Smooth muscle cell (in vitro differentiated cells): ENCODE measurements around the gene BATF3. TPM values are rescaled to one million over a fixed set of nuclear protein-coding genes. Genes with fewer than 3 reads are reported as not detected.
"Not testable (repeated sequence)": the region's sequence is repeated elsewhere in the genome, so short reads cannot be mapped to it uniquely, and the experiment has no call there.

Experiments
- DNase-seq: peaks from one replicate; lab custom pipeline; 2025; ENCODE audit not compliant: unreplicated experiment; lab: John Stamatoyannopoulos, UW
- H2AFZ ChIP-seq: fragments of 200-600 bp; sonication (generic); 2 replicates; pipeline ENCODE4 v1.6.0; 2016; ENCODE audit warnings: antibody characterized with exemption, low read depth, mild to moderate bottlenecking
- H3F3A ChIP-seq: fragments of 200-600 bp; sonication (generic); 2 replicates; pipeline ENCODE4 v1.6.0; 2017; ENCODE audit warnings: antibody characterized with exemption, low read depth
- H3K27ac ChIP-seq: fragments of 200-600 bp; sonication (generic); 2 replicates; pipeline ENCODE4 v1.5.1; 2016; ENCODE audit warnings: low read depth, mild to moderate bottlenecking
- H3K27me3 ChIP-seq: fragments of 200-600 bp; sonication (generic); 2 replicates; pipeline ENCODE4 v1.6.1; 2016; ENCODE audit warnings: low read depth, mild to moderate bottlenecking
- H3K36me3 ChIP-seq: fragments of 200-600 bp; sonication (generic); 2 replicates; pipeline ENCODE4 v1.5.1; 2016; ENCODE audit warnings: low read depth
- H3K4me1 ChIP-seq: fragments of 200-600 bp; sonication (generic); 2 replicates; pipeline ENCODE4 v1.5.1; 2016; ENCODE audit warnings: low read depth
- H3K4me2 ChIP-seq: fragments of 200-600 bp; sonication (generic); 2 replicates; pipeline ENCODE4 v1.6.0; 2016; ENCODE audit warnings: mild to moderate bottlenecking
- H3K4me3 ChIP-seq: fragments of 200-600 bp; sonication (generic); 2 replicates; pipeline ENCODE4 v1.5.1; 2016; ENCODE audit warnings: mild to moderate bottlenecking
- H3K79me2 ChIP-seq: fragments of 200-600 bp; sonication (generic); 2 replicates; pipeline ENCODE4 v1.6.0; 2016; ENCODE audit warnings: low read depth, mild to moderate bottlenecking
- H3K9ac ChIP-seq: fragments of 200-600 bp; sonication (generic); 2 replicates; pipeline ENCODE4 v1.6.0; 2016; ENCODE audit warnings: low read depth
- H3K9me3 ChIP-seq: fragments of 200-600 bp; sonication (generic); replicated peaks from 2 replicates; pipeline ENCODE4 v1.5.1; 2016; ENCODE audit warnings: low read depth
- H4K20me1 ChIP-seq: fragments of 200-600 bp; sonication (generic); 2 replicates; pipeline ENCODE4 v1.6.0; 2016; ENCODE audit warnings: low read depth
- CTCF ChIP-seq: fragments of 200-600 bp; sonication (generic); IDR thresholded peaks from 2 replicates; pipeline ENCODE4 v1.5.1; 2017; ENCODE audit warnings: borderline replicate concordance, mild to moderate bottlenecking, antibody characterized with exemption; ENCODE audit not compliant: insufficient read depth, poor library complexity, severe bottlenecking
- WGBS: methylation state at CpG from one replicate; pipeline ENCODE4 v1.1.7; 2016; ENCODE audit warnings: low lambda C conversion rate; 5-methylcytosine and 5-hydroxymethylcytosine counted together
- polyA plus RNA-seq: library from polyadenylated mRNA; unstranded; fragments of >200 nt; fragmentation: Nextera tagmentation; extraction: Ambion mirVana; gene quantifications from 2 replicates; pipeline ENCODE4 v1.2.1, GENCODE V29; 2016
- total RNA-seq: library from RNA; depleted of rRNA; stranded (reverse); fragments of >200 nt; gene quantifications from 2 replicates; pipeline ENCODE4 v1.2.3, GENCODE V29; 2014

The BATF3 gene
- total and polyA plus RNA-seq, 2 experiments from 2014 or later = 5.8 to 11.5 TPM

GRCh38 chr1:212640223-212640878 is 59.3 kb downstream of the BATF3 start:
- Histone ChIP-seq H3K9me3 (no peaks in the 10 kb centered on the region), H4K20me1 (no peaks in the 10 kb centered on the region), H3K4me1 (peaks cover 11% of the 10 kb centered on the region), H3K27me3 (no peaks in the 10 kb centered on the region), H3F3A (peaks cover 9% of the 10 kb centered on the region), H3K4me3 (no peak overlapping the region), H3K4me2 (no peak overlapping the region), H3K79me2 (no peaks in the 10 kb centered on the region), H3K27ac (no peak overlapping the region), H3K36me3 (no peaks in the 10 kb centered on the region), H2AFZ (no peak overlapping the region), H3K9ac (no peak overlapping the region)
- no peak for TF ChIP-seq CTCF
- 97% methylated on average over 3 of the region's 3 CpGs for WGBS
- DNase-seq = no peak

- DNase-seq, H2AFZ ChIP-seq, H4K20me1 ChIP-seq, H3F3A ChIP-seq, H3K36me3 ChIP-seq, H3K4me2 ChIP-seq, H3K4me3 ChIP-seq, H3K9ac ChIP-seq, H3K27me3 ChIP-seq, H3K9me3 ChIP-seq, H3K79me2 ChIP-seq, H3K27ac ChIP-seq: not testable (repeated sequence)
- WGBS = 93% methylated on average over 2 of the region's 2 CpGs
- H3K4me1 ChIP-seq = peaks cover 15% of the 10 kb centered on the region
These were observed 60.1 kb downstream of the BATF3 start for GRCh38 chr1:212639524-212639923.

GRCh38 chr1:212638492-212639151 is 61.0 kb downstream of the BATF3 start:
- peak overlapping the region; percentile 53 for H3K4me2 ChIP-seq
- DNase-seq = no peak
- H3K36me3 ChIP-seq = no peaks in the 10 kb centered on the region
- peaks cover 9% of the 10 kb centered on the region for H3F3A ChIP-seq
- H2AFZ ChIP-seq = no peak overlapping the region
- no peak for TF ChIP-seq CTCF
- H3K4me3 ChIP-seq = no peak overlapping the region
- H4K20me1 ChIP-seq = no peaks in the 10 kb centered on the region
- H3K4me1 ChIP-seq = peaks cover 15% of the 10 kb centered on the region
- H3K27me3 ChIP-seq = no peaks in the 10 kb centered on the region
- H3K79me2 ChIP-seq = no peaks in the 10 kb centered on the region
- no peak overlapping the region for H3K9ac ChIP-seq
- no peaks in the 10 kb centered on the region for H3K9me3 ChIP-seq
- H3K27ac ChIP-seq = peak overlapping the region; percentile 77
- WGBS = 39% methylated on average over 4 of the region's 4 CpGs

- Histone ChIP-seq H3K9me3 (no peaks in the 10 kb centered on the region), H2AFZ (no peak overlapping the region), H3K79me2 (no peaks in the 10 kb centered on the region), H3K4me2 (peak overlapping the region; percentile 53), H3K36me3 (no peaks in the 10 kb centered on the region), H3K27ac (peak overlapping the region; percentile 77), H3K4me1 (peaks cover 15% of the 10 kb centered on the region), H3F3A (peaks cover 9% of the 10 kb centered on the region), H3K4me3 (no peak overlapping the region), H3K9ac (no peak overlapping the region), H4K20me1 (no peaks in the 10 kb centered on the region), H3K27me3 (no peaks in the 10 kb centered on the region)
- TF ChIP-seq CTCF = no peak
- WGBS = 48% methylated on average over 5 of the region's 5 CpGs
- DNase-seq = no peak
These were observed 61.7 kb downstream of the BATF3 start for GRCh38 chr1:212637902-212638301.

Other genes starting within 250 kb of the BATF3 start
- 229 and 231 TPM in 2 replicates for gene ATF3, start 91.1 kb downstream of the BATF3 start, total RNA-seq
- 152 and 268 TPM in 2 replicates for gene ATF3, start 91.1 kb downstream of the BATF3 start, polyA plus RNA-seq
- gene NSL1, start 91.9 kb upstream of the BATF3 start, total RNA-seq = 34.5 and 37.3 TPM in 2 replicates
- gene NSL1, start 91.9 kb upstream of the BATF3 start, polyA plus RNA-seq = 28.5 and 30.9 TPM in 2 replicates
- gene TATDN3, start 92.1 kb upstream of the BATF3 start, total RNA-seq = 24.6 and 46.7 TPM in 2 replicates
- 13.0 and 14.3 TPM in 2 replicates for gene TATDN3, start 92.1 kb upstream of the BATF3 start, polyA plus RNA-seq
- gene SPATA45, start 147.8 kb upstream of the BATF3 start, total RNA-seq = not detected in 2 replicates
- 0.58 and 1.2 TPM in 2 replicates for gene SPATA45, start 147.8 kb upstream of the BATF3 start, polyA plus RNA-seq
- gene FLVCR1, start 158.4 kb upstream of the BATF3 start, total RNA-seq = 4.4 and 5.5 TPM in 2 replicates
- 3.9 and 4.0 TPM in 2 replicates for gene FLVCR1, start 158.4 kb upstream of the BATF3 start, polyA plus RNA-seq